Mesothelial cell of epicardium (in vitro differentiated cells): ENCODE data around the gene SUFU. TPM values are rescaled to one million over a fixed set of nuclear protein-coding genes. Genes with fewer than 3 reads are reported as not detected.
A peak's percentile ranks its signal among the peaks of the same experiment; 100 is the strongest.

Experiments
- DNase-seq, 2 experiments: peaks; one replicate each; pipeline ENCODE4 v3.0.0; 2021; ENCODE audit warnings: low spot score in 2 of 2; ENCODE audit not compliant: unreplicated experiment in 2 of 2
- H3K27ac Mint-ChIP-seq: 2 replicates; pipeline ENCODE4 v1.8.0; 2021; ENCODE audit warnings: mixed read lengths
- H3K27me3 Mint-ChIP-seq: 2 replicates; pipeline ENCODE4 v1.8.0; 2021; ENCODE audit warnings: low read depth, mixed read lengths
- H3K36me3 Mint-ChIP-seq: 2 replicates; pipeline ENCODE4 v1.8.0; 2021; ENCODE audit warnings: mixed read lengths
- H3K4me1 Mint-ChIP-seq: 2 replicates; pipeline ENCODE4 v1.8.0; 2021; ENCODE audit warnings: mixed read lengths
- H3K4me3 Mint-ChIP-seq: 2 replicates; pipeline ENCODE4 v1.8.0; 2021; ENCODE audit warnings: mild to moderate bottlenecking, moderate library complexity, mixed read lengths
- H3K9me3 Mint-ChIP-seq: 2 replicates; pipeline ENCODE4 v1.8.0; 2021; ENCODE audit warnings: mixed read lengths
- CTCF ChIP-seq: fragments of 200-600 bp; sonication (generic); IDR thresholded peaks from one replicate; pipeline ENCODE4 v1.5.0; 2021; ENCODE audit warnings: antibody characterized with exemption; ENCODE audit not compliant: unreplicated experiment
- total RNA-seq: library from RNA; stranded (reverse); gene quantifications from 3 replicates; pipeline ENCODE4 v1.2.1, GENCODE V29; 2021

The SUFU gene
- total RNA-seq, 1 donor from 2014 or later: 33.4 TPM

DNA sequence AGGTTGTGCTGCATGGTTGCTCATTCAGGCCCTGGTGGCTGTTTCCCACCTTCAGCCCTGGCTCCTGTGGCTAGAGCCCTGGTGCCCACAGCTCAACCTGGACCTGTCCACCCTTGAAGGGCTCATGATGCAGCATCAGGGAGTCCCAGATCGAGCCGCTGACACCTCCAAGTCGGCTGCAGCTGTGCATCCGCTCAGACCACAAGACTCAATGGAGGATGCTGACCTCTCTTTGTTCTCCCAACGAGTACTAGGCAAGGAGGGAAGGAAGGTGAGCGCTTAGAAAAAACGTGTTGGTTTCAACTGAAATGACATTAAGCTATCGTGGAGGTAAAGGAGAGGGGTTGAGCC is 43.0 kb upstream of the SUFU start:
- H3K27ac Mint-ChIP-seq: peak overlapping the region; percentile 68
- peak overlapping the region; percentile 76 for H3K4me3 Mint-ChIP-seq
- no peak for DNase-seq
- no peak for TF ChIP-seq CTCF
- peaks cover 20% of the 10 kb centered on the region for H3K27me3 Mint-ChIP-seq
- H3K9me3 Mint-ChIP-seq: no peaks in the 10 kb centered on the region
- peaks cover 1% of the 10 kb centered on the region for H3K36me3 Mint-ChIP-seq
- H3K4me1 Mint-ChIP-seq: peaks cover 32% of the 10 kb centered on the region

DNA sequence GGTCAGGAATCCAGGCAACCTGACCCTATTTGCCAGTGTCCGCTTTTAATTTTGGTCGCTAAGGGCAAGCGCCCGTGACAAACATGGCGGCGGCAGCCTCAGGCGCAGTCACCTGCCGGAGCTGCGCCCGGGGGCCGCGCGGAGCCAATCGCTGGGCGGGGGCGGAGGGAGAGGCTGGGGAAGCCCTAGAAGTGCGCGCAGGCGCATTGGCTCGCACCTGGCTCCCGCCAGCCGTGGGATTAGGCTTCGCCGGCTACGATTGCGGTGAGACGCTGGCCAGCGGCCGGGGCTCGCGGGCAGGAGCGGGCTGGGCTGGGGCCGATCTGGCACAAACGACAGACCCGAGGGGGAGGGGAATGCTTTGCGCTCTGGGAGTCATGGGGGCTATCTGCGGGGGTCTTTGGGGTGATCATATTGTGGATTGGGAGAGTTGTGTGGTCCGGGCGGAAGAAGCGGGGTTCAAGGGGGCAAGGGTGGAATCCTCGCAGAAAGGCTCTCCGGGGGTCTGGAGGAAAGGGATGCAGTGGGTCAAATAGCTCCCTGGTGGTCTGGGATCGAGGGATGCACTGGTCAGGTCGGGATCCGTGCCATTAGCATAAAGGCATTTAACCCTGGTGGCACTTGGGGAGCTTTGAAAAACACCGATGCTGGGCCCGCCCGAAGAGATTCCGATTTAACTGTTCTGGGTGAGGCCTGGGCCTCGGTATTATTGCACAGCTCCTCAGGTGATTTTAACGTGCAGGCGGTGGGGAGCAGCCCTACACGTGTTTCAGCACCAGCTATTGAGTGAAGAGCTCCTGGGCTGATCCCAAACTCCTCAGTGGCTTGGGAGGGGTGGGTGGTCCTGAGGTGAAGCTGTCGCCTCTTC is 42.4 kb upstream of the SUFU start:
- peak; percentile 93 to 96 for DNase-seq
- no peaks in the 10 kb centered on the region for H3K36me3 Mint-ChIP-seq
- TF ChIP-seq CTCF: no peak
- H3K4me3 Mint-ChIP-seq: peak overlapping the region; percentile 76
- peak overlapping the region; percentile 69 for H3K27ac Mint-ChIP-seq
- H3K27me3 Mint-ChIP-seq: peaks cover 20% of the 10 kb centered on the region
- peaks cover 32% of the 10 kb centered on the region for H3K4me1 Mint-ChIP-seq
- H3K9me3 Mint-ChIP-seq: no peaks in the 10 kb centered on the region

GRCh38 chr10:102462512-102463054 is 41.2 kb upstream of the SUFU start:
- H3K27me3 Mint-ChIP-seq: peaks cover 20% of the 10 kb centered on the region
- H3K27ac Mint-ChIP-seq: no peak overlapping the region
- DNase-seq: no peak
- H3K36me3 Mint-ChIP-seq: no peaks in the 10 kb centered on the region
- no peaks in the 10 kb centered on the region for H3K9me3 Mint-ChIP-seq
- peaks cover 32% of the 10 kb centered on the region for H3K4me1 Mint-ChIP-seq
- no peak overlapping the region for H3K4me3 Mint-ChIP-seq
- no peak for TF ChIP-seq CTCF

- no peaks in the 10 kb centered on the region for H3K9me3 Mint-ChIP-seq
- TF ChIP-seq CTCF: no peak
- peaks cover 20% of the 10 kb centered on the region for H3K27me3 Mint-ChIP-seq
- no peak overlapping the region for H3K27ac Mint-ChIP-seq
- no peaks in the 10 kb centered on the region for H3K36me3 Mint-ChIP-seq
- H3K4me3 Mint-ChIP-seq: no peak overlapping the region
- H3K4me1 Mint-ChIP-seq: peaks cover 32% of the 10 kb centered on the region
- no peak for DNase-seq
Measured at GRCh38 chr10:102463983-102464382, 39.8 kb upstream of the SUFU start.

DNA sequence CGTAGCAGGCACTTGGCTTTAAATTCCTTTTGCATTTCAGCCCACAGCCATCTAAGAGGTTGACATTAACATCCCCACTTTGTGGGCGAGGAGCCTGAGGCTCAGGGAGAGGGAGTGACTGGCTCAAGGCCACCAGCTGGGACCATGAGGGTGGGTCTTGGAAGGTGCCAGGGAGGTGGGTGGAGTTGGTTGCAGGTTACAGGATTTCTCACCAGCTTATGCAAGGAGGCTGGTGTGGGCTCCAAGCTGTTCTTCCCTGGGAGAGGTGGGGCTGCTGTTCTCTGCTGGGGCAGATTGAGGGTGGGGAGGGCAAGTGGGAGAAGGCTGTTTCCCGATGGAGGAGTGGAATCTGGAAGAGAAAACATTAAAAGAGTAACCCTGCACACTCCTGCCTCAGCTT is 38.3 kb upstream of the SUFU start:
- no peak for TF ChIP-seq CTCF
- H3K27ac Mint-ChIP-seq: no peak overlapping the region
- H3K4me1 Mint-ChIP-seq: peaks cover 32% of the 10 kb centered on the region
- no peaks in the 10 kb centered on the region for H3K36me3 Mint-ChIP-seq
- H3K9me3 Mint-ChIP-seq: no peaks in the 10 kb centered on the region
- peaks cover 20% of the 10 kb centered on the region for H3K27me3 Mint-ChIP-seq
- H3K4me3 Mint-ChIP-seq: no peak overlapping the region
- no peak for DNase-seq
